Calu3 (cell line): ENCODE measurements around the gene TENM4. TPM values are rescaled to one million over a fixed set of nuclear protein-coding genes. Genes with fewer than 3 reads are reported as not detected.

ENCODE experiments used
- BruUV-seq: library from RNA; stranded (reverse); fragments of 400-500 nt; replicated peaks from 2 replicates; lab custom pipeline; 2021; lab: Mats Ljungman, UMichigan
- CTCF ChIA-PET: fragments of 300-600 bp; sonication (Branson Sonifier 250); formaldehyde crosslinking; loops from one replicate; lab custom pipeline; 2022; ENCODE audit warnings: antibody characterized with exemption; lab: Charles Lee
- DNase-seq: peaks from one replicate; pipeline ENCODE4 v3.0.0; 2022
- H3K27ac Mint-ChIP-seq: one replicate; pipeline ENCODE4 v1.8.0; 2022; ENCODE audit warnings: mixed read lengths; ENCODE audit not compliant: unreplicated experiment
- H3K27me3 Mint-ChIP-seq: one replicate; pipeline ENCODE4 v1.8.0; 2022; ENCODE audit warnings: mixed read lengths; ENCODE audit not compliant: unreplicated experiment
- H3K36me3 Mint-ChIP-seq: one replicate; pipeline ENCODE4 v1.8.0; 2022; ENCODE audit warnings: mild to moderate bottlenecking, moderate library complexity, mixed read lengths; ENCODE audit not compliant: insufficient read depth, unreplicated experiment
- H3K4me1 Mint-ChIP-seq: one replicate; pipeline ENCODE4 v1.8.0; 2022; ENCODE audit warnings: mild to moderate bottlenecking, low read depth, mixed read lengths; ENCODE audit not compliant: unreplicated experiment
- H3K4me3 Mint-ChIP-seq: one replicate; pipeline ENCODE4 v1.8.0; 2022; ENCODE audit warnings: mild to moderate bottlenecking, low read depth, moderate library complexity, mixed read lengths; ENCODE audit not compliant: unreplicated experiment
- H3K9me3 Mint-ChIP-seq: one replicate; pipeline ENCODE4 v1.8.0; 2022; ENCODE audit warnings: low read depth, mixed read lengths; ENCODE audit not compliant: unreplicated experiment
- intact Hi-C: fragments of 100-400 bp; cut with micrococcal nuclease; formaldehyde crosslinking; loops from one replicate; pipeline ENCODE4 v1.10.0; 2022; ENCODE audit not compliant: unreplicated experiment
- total RNA-seq: library from RNA; stranded (reverse); gene quantifications from 2 replicates; pipeline ENCODE4 v1.2.3, GENCODE V29; 2022
- TF ChIP-seq, protein P1 (sequence below): fragments of 200-600 bp; IDR thresholded peaks from one replicate; pipeline ENCODE4 v1.8.0; 2022; ENCODE audit warnings: antibody characterized with exemption; ENCODE audit not compliant: unreplicated experiment

TENM4 gene
- total RNA-seq, 1 experiment from 2014 or later, result not detected

DNA sequence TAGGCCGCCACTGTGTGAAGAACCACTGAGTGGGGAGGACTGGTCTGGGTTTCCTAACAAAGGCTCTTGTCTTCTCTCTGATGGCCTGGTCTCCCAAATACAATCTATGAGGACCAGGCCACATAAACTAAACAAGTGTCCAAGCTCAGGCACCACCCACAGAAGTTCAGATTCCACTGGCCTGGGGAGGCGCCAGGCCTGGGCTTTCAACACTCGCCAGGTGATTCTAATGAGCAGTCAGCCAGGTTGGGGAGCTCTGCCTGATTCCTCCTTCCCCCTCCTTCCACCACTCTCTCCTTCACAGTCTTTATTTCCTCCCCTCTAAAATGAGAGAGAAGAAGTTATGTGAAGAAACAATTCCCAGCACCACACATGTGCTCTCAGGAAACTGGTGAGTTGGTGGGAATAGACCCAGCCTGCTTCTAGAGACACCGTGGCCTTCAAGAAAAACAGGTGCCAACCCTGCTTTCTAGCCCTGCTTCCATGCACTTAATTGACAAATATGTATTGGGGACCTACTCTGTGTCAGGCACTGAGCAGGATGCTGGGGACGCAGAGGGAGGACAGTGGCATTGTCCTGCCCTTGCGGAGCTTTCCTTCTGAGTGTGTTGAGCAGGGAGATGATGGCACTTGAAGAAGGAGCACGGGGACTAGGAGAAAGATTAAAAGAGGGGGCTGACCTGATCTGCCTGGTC, 242.5 kb downstream of the TENM4 start:
- Mint-ChIP-seq H3K36me3 (no peaks in the 10 kb centered on the region), H3K27ac (no peak overlapping the region), H3K4me3 (no peak overlapping the region), H3K9me3 (peaks cover 12% of the 10 kb centered on the region), H3K27me3 (peaks cover 11% of the 10 kb centered on the region), H3K4me1 (no peaks in the 10 kb centered on the region)
- no peak for DNase-seq
- no TSS peak for BruUV-seq
- intact Hi-C loops, result no loop called here
- TF ChIP-seq, protein P1, sequence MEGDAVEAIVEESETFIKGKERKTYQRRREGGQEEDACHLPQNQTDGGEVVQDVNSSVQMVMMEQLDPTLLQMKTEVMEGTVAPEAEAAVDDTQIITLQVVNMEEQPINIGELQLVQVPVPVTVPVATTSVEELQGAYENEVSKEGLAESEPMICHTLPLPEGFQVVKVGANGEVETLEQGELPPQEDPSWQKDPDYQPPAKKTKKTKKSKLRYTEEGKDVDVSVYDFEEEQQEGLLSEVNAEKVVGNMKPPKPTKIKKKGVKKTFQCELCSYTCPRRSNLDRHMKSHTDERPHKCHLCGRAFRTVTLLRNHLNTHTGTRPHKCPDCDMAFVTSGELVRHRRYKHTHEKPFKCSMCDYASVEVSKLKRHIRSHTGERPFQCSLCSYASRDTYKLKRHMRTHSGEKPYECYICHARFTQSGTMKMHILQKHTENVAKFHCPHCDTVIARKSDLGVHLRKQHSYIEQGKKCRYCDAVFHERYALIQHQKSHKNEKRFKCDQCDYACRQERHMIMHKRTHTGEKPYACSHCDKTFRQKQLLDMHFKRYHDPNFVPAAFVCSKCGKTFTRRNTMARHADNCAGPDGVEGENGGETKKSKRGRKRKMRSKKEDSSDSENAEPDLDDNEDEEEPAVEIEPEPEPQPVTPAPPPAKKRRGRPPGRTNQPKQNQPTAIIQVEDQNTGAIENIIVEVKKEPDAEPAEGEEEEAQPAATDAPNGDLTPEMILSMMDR, result no peak
- CTCF ChIA-PET, result no interaction called here

DNA sequence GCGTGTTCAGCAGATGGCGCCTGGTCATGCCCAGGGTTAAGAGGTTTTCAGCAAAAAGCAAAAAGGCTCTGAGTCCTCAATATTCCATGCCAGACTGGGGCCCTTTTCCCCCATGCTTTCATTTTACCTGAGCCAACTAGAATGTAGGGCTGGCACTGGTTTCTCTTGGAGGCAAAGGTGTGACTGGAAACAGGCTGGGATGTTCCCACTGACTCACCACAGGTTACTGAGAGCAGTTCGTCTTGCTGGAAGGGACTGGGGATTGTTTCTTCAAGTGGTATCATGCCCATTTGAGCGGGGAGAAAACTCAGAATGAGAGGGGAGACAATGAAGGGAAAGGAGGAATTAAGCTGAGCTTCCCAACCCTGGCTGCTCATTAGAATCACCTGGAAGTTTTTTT, 243.9 kb downstream of the TENM4 start:
- TF ChIP-seq, protein P1, result no peak
- intact Hi-C loops, result no loop called here
- Mint-ChIP-seq H3K4me3 (no peak overlapping the region), H3K9me3 (peaks cover 12% of the 10 kb centered on the region), H3K27me3 (peaks cover 9% of the 10 kb centered on the region), H3K4me1 (no peaks in the 10 kb centered on the region), H3K36me3 (no peaks in the 10 kb centered on the region), H3K27ac (no peak overlapping the region)
- BruUV-seq, result no TSS peak
- DNase-seq, result no peak
- CTCF ChIA-PET, result no interaction called here

DNA sequence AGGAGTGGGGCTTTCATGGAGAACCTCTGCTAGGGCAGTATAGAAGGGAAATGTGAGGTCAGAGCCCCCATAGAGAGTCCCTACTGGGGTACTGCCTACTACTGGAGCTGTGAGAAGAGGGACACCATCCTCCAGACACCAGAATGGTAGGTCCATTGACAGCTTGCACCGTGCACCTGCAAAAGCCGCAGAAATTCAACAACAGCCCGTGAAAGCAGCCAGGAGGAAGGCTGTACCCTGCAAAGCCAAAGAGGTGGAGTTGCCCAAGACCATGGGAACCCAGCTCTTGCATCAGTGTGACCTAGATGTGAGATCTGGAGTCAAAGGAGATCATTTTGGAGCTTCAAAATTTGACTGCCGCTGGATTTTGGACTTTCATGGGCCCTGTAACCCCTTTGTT, 245.6 kb downstream of the TENM4 start:
- no TSS peak for BruUV-seq
- TF ChIP-seq, protein P1, result no peak
- no peaks in the 10 kb centered on the region for H3K36me3 Mint-ChIP-seq
- no peak overlapping the region for H3K27ac Mint-ChIP-seq
- H3K4me3 Mint-ChIP-seq, result no peak overlapping the region
- intact Hi-C loops, result no loop called here
- CTCF ChIA-PET, result no interaction called here
- no peaks in the 10 kb centered on the region for H3K27me3 Mint-ChIP-seq
- peaks cover 6% of the 10 kb centered on the region for H3K9me3 Mint-ChIP-seq
- no peaks in the 10 kb centered on the region for H3K4me1 Mint-ChIP-seq
- DNase-seq, result no peak

DNA sequence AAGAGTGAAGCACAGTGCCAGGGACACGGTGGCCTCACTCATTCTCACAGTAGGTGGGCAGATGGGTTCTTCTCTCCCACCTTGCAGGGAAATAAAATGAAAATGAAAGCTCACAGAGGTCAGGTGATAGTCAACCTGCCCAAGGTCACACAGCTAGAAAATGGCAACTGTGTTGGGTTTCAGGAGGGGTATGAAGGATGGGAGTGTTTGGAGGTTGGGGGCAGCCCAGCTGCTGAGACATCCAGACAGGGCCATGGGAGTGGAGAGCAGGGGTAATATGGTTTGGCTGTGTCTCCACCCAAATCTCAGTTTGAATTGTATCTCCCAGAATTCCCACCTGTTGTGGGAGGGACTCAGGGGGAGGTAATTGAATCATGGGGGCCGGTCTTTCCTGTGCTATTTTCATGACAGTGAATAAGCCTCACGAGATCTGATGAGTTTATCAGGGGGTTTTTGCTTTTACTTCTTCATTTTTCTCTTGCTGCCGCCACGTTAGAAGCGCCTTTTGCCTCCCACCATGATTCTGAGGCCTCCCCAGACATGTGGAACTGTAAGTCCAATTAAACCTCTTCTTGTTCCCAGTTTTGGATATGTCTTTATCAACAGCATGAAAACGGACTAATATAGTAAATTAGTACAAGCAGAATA, 247.0 kb downstream of the TENM4 start:
- Mint-ChIP-seq H3K36me3 (no peaks in the 10 kb centered on the region), H3K27me3 (no peaks in the 10 kb centered on the region), H3K9me3 (peaks cover 6% of the 10 kb centered on the region), H3K27ac (no peak overlapping the region), H3K4me3 (no peak overlapping the region), H3K4me1 (no peaks in the 10 kb centered on the region)
- CTCF ChIA-PET, result no interaction called here
- TF ChIP-seq, protein P1, result no peak
- no TSS peak for BruUV-seq
- no peak for DNase-seq
- intact Hi-C loops, result no loop called here
